HTERT RPE-1 (cell line): Measurements from ENCODE around the gene AP5S1.
"Not testable (repeated sequence)": the region's sequence is repeated elsewhere in the genome, so short reads cannot be mapped to it uniquely, and the experiment has no call there.

ENCODE experiments used
- in situ Hi-C: fragments of 300-500 bp; cut with MboI; formaldehyde crosslinking; loops from 4 replicates; pipeline ENCODE4 v1.14.3; 2020; ENCODE audit warnings: low sequenced_read_pairs

AP5S1 gene

GRCh38 chr20:3842348-3842930 lies 22.1 kb downstream of the AP5S1 start:
- in situ Hi-C loops: no loop called here

- in situ Hi-C loops: no loop called here
Measured at GRCh38 chr20:3843490-3843889, 23.1 kb downstream of the AP5S1 start.

- in situ Hi-C loops: not testable (repeated sequence)
Measured at GRCh38 chr20:3843990-3844619, 23.8 kb downstream of the AP5S1 start.

GRCh38 chr20:3846378-3846739 lies 26.0 kb downstream of the AP5S1 start:
- in situ Hi-C loops: no loop called here

GRCh38 chr20:3846740-3847428 lies 26.5 kb downstream of the AP5S1 start, which contains the start of gene MAVS:
MAVS (plus strand) TSS chr20:3846834; CDS start chr20:3854625, 7,791 bp downstream.
- in situ Hi-C loops: no loop called here

GRCh38 chr20:3847429-3847940 lies 27.1 kb downstream of the AP5S1 start:
- in situ Hi-C loops: no loop called here

- in situ Hi-C loops: no loop called here
Measured at GRCh38 chr20:3848565-3848964, 28.2 kb downstream of the AP5S1 start.

GRCh38 chr20:3854462-3854871 lies 34.1 kb downstream of the AP5S1 start:
- in situ Hi-C loops: no loop called here

GRCh38 chr20:3857405-3857804 lies 37.1 kb downstream of the AP5S1 start:
- in situ Hi-C loops: no loop called here

- in situ Hi-C loops: no loop called here
Measured at GRCh38 chr20:3858689-3859088, 38.3 kb downstream of the AP5S1 start.

GRCh38 chr20:3861191-3861590 lies 40.8 kb downstream of the AP5S1 start:
- in situ Hi-C loops: no loop called here

GRCh38 chr20:3862333-3862732 lies 42.0 kb downstream of the AP5S1 start:
- in situ Hi-C loops: no loop called here

GRCh38 chr20:3863317-3863716 lies 43.0 kb downstream of the AP5S1 start:
- in situ Hi-C loops: no loop called here

- in situ Hi-C loops: no loop called here
Measured at GRCh38 chr20:3864518-3864917, 44.2 kb downstream of the AP5S1 start.

- in situ Hi-C loops: no loop called here
Measured at GRCh38 chr20:3865152-3865886, 45.0 kb downstream of the AP5S1 start.

- in situ Hi-C loops: no loop called here
Measured at GRCh38 chr20:3865887-3866407, 45.6 kb downstream of the AP5S1 start.

GRCh38 chr20:3866464-3866863 lies 46.1 kb downstream of the AP5S1 start:
- in situ Hi-C loops: no loop called here

GRCh38 chr20:3867802-3868201 lies 47.5 kb downstream of the AP5S1 start:
- in situ Hi-C loops: no loop called here

- in situ Hi-C loops: no loop called here
Measured at GRCh38 chr20:3869839-3870634, 49.7 kb downstream of the AP5S1 start.

- in situ Hi-C loops: no loop called here
Measured at GRCh38 chr20:3871550-3872265, 51.4 kb downstream of the AP5S1 start.
